ENCODE data around the gene R3HDM4.

DNA sequence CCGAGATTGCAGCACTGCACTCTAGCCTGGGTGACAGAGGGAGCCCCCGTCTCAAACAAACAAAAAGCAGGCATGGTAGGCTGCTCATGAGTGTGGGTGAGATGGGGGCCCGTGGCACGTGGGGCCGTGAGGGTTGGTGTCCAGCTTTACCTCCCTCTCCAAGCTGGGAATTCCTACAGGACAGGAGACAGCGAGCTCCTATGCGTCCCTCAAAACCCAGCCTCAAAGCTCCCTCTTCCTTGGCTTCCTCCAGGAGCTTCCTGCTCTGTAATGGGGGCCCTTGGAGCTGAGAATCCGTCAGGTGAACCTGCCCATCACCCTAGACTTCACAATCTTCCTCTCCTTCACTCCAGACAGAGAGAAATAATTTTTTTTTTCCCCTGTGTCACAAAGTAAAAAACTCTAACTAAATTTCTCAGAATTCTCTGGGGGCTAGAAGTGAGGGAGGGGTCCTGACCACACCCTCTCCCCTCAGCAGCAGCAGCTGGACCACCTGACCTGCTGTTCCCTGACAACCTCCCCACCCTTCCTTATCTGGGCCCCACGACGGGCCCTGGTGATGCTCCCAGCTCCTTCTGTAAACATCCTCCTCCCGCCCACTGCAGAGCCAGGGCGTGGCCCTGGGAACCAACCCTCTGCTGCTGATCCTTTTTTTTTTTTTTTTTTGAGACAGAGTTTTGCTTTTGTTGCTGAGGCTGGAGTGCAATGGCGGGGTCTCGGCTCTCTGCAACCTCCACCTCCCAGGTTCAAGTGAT, 49.0 kb upstream of the R3HDM4 start:
- TF ChIP-seq, protein P1, sequence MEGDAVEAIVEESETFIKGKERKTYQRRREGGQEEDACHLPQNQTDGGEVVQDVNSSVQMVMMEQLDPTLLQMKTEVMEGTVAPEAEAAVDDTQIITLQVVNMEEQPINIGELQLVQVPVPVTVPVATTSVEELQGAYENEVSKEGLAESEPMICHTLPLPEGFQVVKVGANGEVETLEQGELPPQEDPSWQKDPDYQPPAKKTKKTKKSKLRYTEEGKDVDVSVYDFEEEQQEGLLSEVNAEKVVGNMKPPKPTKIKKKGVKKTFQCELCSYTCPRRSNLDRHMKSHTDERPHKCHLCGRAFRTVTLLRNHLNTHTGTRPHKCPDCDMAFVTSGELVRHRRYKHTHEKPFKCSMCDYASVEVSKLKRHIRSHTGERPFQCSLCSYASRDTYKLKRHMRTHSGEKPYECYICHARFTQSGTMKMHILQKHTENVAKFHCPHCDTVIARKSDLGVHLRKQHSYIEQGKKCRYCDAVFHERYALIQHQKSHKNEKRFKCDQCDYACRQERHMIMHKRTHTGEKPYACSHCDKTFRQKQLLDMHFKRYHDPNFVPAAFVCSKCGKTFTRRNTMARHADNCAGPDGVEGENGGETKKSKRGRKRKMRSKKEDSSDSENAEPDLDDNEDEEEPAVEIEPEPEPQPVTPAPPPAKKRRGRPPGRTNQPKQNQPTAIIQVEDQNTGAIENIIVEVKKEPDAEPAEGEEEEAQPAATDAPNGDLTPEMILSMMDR (conservative IDR thresholded peaks at IDR 0.05; ENCODE audit: low read length), result no peak
- TF ChIP-seq EZH2phosphoT487 (IDR thresholded peaks at IDR 0.05; ENCODE audit: borderline replicate concordance), result no peak

Data from Loucy (cell line).